Neural crest cell (in vitro differentiated cells): Measurements from ENCODE around the gene CLDN24. TPM values are rescaled to one million over a fixed set of nuclear protein-coding genes. Genes with fewer than 3 reads are reported as not detected.

Experiments used
- DNase-seq: peaks from one replicate; pipeline ENCODE4 v3.0.0; 2021; ENCODE audit warnings: low read depth, mixed read lengths, low spot score
- H3K27ac Mint-ChIP-seq: one replicate; pipeline ENCODE4 v1.8.0; 2021; ENCODE audit warnings: mild to moderate bottlenecking, mixed read lengths; ENCODE audit not compliant: unreplicated experiment
- H3K27me3 Mint-ChIP-seq: 2 replicates; pipeline ENCODE4 v1.8.0; 2021; ENCODE audit warnings: low read depth, mild to moderate bottlenecking, mixed read lengths
- H3K36me3 Mint-ChIP-seq: 2 replicates; pipeline ENCODE4 v1.8.0; 2021; ENCODE audit warnings: low read depth, mild to moderate bottlenecking, mixed read lengths
- H3K4me1 Mint-ChIP-seq: 2 replicates; pipeline ENCODE4 v1.8.0; 2021; ENCODE audit warnings: mixed read lengths
- H3K4me3 Mint-ChIP-seq: one replicate; pipeline ENCODE4 v1.8.0; 2021; ENCODE audit warnings: mild to moderate bottlenecking, mixed read lengths
- H3K9me3 Mint-ChIP-seq: 2 replicates; pipeline ENCODE4 v1.8.0; 2021; ENCODE audit warnings: mixed read lengths
- CTCF ChIP-seq: fragments of 200-600 bp; sonication (generic); conservative IDR thresholded peaks from 2 replicates; pipeline ENCODE4 v1.5.0; 2021; ENCODE audit warnings: antibody characterized with exemption, mild to moderate bottlenecking
- total RNA-seq: library from RNA; stranded (reverse); gene quantifications from 2 replicates; pipeline ENCODE4 v1.2.1, GENCODE V29; 2021

Gene CLDN24
- total RNA-seq, 1 donor from 2014 or later: not detected

GRCh38 chr4:183350317-183351071, 28.3 kb upstream of the CLDN24 start:
- Mint-ChIP-seq H3K36me3 (no peaks in the 10 kb centered on the region), H3K27me3 (no peaks in the 10 kb centered on the region), H3K9me3 (peaks cover 4% of the 10 kb centered on the region), H3K4me1 (peaks cover 26% of the 10 kb centered on the region), H3K4me3 (no peak overlapping the region), H3K27ac (peak overlapping the region; percentile 60)
- no peak for DNase-seq
- TF ChIP-seq CTCF: no peak

DNA sequence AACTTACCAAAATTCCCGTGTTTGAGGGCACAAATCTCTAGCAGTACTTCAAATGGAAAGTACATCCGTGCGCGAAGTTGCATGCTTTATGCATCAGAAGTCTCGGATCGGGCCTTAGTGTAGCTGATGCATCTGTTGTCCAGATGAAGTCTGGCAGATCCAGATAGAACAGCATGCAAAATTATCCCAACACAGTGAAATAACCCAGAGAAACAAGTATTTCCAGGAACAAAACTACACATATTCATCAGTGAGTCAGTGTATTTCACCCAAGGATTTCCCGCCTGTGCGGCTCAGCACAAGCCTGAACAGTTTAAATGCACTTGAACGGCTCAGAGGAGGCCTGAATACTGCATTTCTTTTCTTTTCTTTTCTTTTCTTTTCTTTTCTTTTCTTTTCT, 27.4 kb upstream of the CLDN24 start:
- no peak for TF ChIP-seq CTCF
- no peak overlapping the region for H3K27ac Mint-ChIP-seq
- no peak for DNase-seq
- H3K9me3 Mint-ChIP-seq: peaks cover 4% of the 10 kb centered on the region
- no peaks in the 10 kb centered on the region for H3K27me3 Mint-ChIP-seq
- no peaks in the 10 kb centered on the region for H3K36me3 Mint-ChIP-seq
- no peak overlapping the region for H3K4me3 Mint-ChIP-seq
- peaks cover 24% of the 10 kb centered on the region for H3K4me1 Mint-ChIP-seq

GRCh38 chr4:183348706-183349659, 26.8 kb upstream of the CLDN24 start:
- H3K4me1 Mint-ChIP-seq: peaks cover 24% of the 10 kb centered on the region
- no peak for DNase-seq
- H3K4me3 Mint-ChIP-seq: no peak overlapping the region
- peaks cover 4% of the 10 kb centered on the region for H3K9me3 Mint-ChIP-seq
- no peak for TF ChIP-seq CTCF
- H3K27me3 Mint-ChIP-seq: no peaks in the 10 kb centered on the region
- no peak overlapping the region for H3K27ac Mint-ChIP-seq
- H3K36me3 Mint-ChIP-seq: no peaks in the 10 kb centered on the region

- H3K4me1 Mint-ChIP-seq: peaks cover 24% of the 10 kb centered on the region
- peaks cover 4% of the 10 kb centered on the region for H3K9me3 Mint-ChIP-seq
- no peak overlapping the region for H3K27ac Mint-ChIP-seq
- H3K27me3 Mint-ChIP-seq: no peaks in the 10 kb centered on the region
- no peak for TF ChIP-seq CTCF
- no peak overlapping the region for H3K4me3 Mint-ChIP-seq
- no peaks in the 10 kb centered on the region for H3K36me3 Mint-ChIP-seq
- no peak for DNase-seq
Observed at GRCh38 chr4:183348136-183348535, 25.9 kb upstream of the CLDN24 start.

- peaks cover 22% of the 10 kb centered on the region for H3K4me1 Mint-ChIP-seq
- DNase-seq: no peak
- no peak overlapping the region for H3K27ac Mint-ChIP-seq
- peaks cover 4% of the 10 kb centered on the region for H3K9me3 Mint-ChIP-seq
- no peak for TF ChIP-seq CTCF
- H3K4me3 Mint-ChIP-seq: no peak overlapping the region
- H3K36me3 Mint-ChIP-seq: no peaks in the 10 kb centered on the region
- no peaks in the 10 kb centered on the region for H3K27me3 Mint-ChIP-seq
Observed at GRCh38 chr4:183347566-183347965, 25.3 kb upstream of the CLDN24 start.
